ENCODE measurements around the gene NAV2. TPM values are rescaled to one million over a fixed set of nuclear protein-coding genes. Genes with fewer than 3 reads are reported as not detected.

NAV2 gene
- total RNA-seq, 1 experiment from 2014 or later: 139 TPM

DNA sequence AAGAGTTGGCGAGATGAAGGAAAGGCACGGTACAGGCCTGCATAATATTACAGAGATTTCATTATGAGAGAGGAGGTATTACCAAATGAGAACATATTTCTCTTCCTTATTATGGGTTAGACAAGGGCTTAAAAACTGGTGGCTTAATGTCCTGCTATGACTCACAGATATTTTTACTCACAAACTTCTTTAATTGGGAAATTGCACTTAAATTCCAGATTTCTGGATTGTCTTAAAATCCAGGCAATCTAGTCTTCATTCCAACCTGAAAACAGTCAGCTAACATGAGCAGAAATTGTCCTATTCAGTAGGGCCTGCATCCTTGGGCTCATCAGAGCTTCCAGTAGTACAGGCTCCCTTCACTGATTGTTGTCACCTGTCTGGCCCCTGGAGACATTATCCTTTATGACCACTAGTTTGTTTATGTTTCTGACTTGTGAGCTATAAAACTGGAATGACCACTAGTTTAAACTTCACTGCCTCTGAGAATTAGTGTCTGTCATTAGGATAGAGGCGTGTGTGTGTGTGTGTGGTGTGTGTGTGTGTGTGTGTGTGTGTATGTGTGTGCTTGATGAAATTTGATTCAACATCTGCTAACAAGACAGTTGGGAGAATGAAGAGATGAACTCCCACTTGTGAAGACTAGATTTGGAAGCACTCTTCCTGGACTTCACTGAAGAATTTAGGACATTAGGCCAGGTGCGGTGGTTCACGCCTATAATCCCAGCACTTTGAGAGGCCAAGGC lies 422.5 kb downstream of the NAV2 start:
- TF ChIP-seq, protein P1, sequence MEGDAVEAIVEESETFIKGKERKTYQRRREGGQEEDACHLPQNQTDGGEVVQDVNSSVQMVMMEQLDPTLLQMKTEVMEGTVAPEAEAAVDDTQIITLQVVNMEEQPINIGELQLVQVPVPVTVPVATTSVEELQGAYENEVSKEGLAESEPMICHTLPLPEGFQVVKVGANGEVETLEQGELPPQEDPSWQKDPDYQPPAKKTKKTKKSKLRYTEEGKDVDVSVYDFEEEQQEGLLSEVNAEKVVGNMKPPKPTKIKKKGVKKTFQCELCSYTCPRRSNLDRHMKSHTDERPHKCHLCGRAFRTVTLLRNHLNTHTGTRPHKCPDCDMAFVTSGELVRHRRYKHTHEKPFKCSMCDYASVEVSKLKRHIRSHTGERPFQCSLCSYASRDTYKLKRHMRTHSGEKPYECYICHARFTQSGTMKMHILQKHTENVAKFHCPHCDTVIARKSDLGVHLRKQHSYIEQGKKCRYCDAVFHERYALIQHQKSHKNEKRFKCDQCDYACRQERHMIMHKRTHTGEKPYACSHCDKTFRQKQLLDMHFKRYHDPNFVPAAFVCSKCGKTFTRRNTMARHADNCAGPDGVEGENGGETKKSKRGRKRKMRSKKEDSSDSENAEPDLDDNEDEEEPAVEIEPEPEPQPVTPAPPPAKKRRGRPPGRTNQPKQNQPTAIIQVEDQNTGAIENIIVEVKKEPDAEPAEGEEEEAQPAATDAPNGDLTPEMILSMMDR (IDR thresholded peaks at IDR 0.05; ENCODE audit: unreplicated experiment): no peak
- POLR2A ChIA-PET: interaction anchor here (0.8 kb wide), 1 partner anchor 23 kb away, joined by 3 read pairs; no protein-coding TSS in a partner anchor

DNA sequence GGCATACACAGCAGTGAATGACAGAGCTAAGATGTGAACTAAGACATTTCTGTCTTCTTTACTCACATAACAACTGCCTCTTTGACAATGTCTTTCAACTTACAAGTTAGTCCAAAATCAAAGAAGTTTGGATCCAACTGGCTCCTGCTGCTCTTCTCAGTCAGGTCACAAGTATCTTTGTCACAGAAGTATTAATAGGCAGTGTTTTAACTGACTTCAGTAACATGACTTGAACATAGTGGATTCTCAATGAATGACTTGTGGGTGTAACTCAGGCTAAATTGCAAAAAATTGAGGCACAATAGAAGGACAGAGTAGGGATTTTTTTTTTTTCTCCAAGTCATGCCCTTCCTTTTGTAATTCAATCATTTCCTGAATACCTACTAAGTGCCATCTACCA lies 425.0 kb downstream of the NAV2 start:
- POLR2A ChIA-PET: interaction anchor here (0.6 kb wide), 1 partner anchor 225 kb away, joined by 3 read pairs; no protein-coding TSS in a partner anchor
- TF ChIP-seq, protein P1 (IDR thresholded peaks at IDR 0.05; ENCODE audit: unreplicated experiment): no peak
- Mint-ChIP-seq H3K27me3 (ENCODE audit: insufficient read depth, unreplicated experiment) (no peaks in the 10 kb centered on the region), H3K9me3 (ENCODE audit: unreplicated experiment) (no peaks in the 10 kb centered on the region), H3K4me1 (ENCODE audit: insufficient read depth, unreplicated experiment) (peaks cover 13% of the 10 kb centered on the region), H3K4me3 (ENCODE audit: unreplicated experiment) (no peak overlapping the region), H3K36me3 (ENCODE audit: insufficient read depth, unreplicated experiment) (no peaks in the 10 kb centered on the region), H3K27ac (ENCODE audit: low read depth, unreplicated experiment) (no peak overlapping the region)
- BruUV-seq (replicated peaks): no TSS peak
- no peak for DNase-seq (ENCODE audit: unreplicated experiment)
- CTCF ChIA-PET: interaction anchor here (0.6 to 13.1 kb wide), 9 partner anchors 10 to 1066 kb away, joined by 3 to 179 read pairs (median 4); no protein-coding TSS in a partner anchor
- intact Hi-C loops (cut with micrococcal nuclease): no loop called here

More for the DNA sequence above, 422.5 kb downstream of the NAV2 start:
- no peak overlapping the region for H3K4me3 Mint-ChIP-seq (ENCODE audit: unreplicated experiment)
- intact Hi-C loops (cut with micrococcal nuclease): no loop called here
- CTCF ChIA-PET: interaction anchor here (0.6 to 13.1 kb wide), 10 partner anchors 7 to 1347 kb away, joined by 3 to 179 read pairs (median 4); no protein-coding TSS in a partner anchor
- H3K4me1 Mint-ChIP-seq (ENCODE audit: insufficient read depth, unreplicated experiment): peaks cover 17% of the 10 kb centered on the region
- H3K36me3 Mint-ChIP-seq (ENCODE audit: insufficient read depth, unreplicated experiment): no peaks in the 10 kb centered on the region
- BruUV-seq (replicated peaks): no TSS peak
- no peaks in the 10 kb centered on the region for H3K9me3 Mint-ChIP-seq (ENCODE audit: unreplicated experiment)
- H3K27ac Mint-ChIP-seq (ENCODE audit: low read depth, unreplicated experiment): no peak overlapping the region
- no peaks in the 10 kb centered on the region for H3K27me3 Mint-ChIP-seq (ENCODE audit: insufficient read depth, unreplicated experiment)
- DNase-seq (ENCODE audit: unreplicated experiment): no peak

- Mint-ChIP-seq H3K4me3 (ENCODE audit: unreplicated experiment) (no peak overlapping the region), H3K27me3 (ENCODE audit: insufficient read depth, unreplicated experiment) (no peaks in the 10 kb centered on the region), H3K36me3 (ENCODE audit: insufficient read depth, unreplicated experiment) (no peaks in the 10 kb centered on the region), H3K4me1 (ENCODE audit: insufficient read depth, unreplicated experiment) (peaks cover 8% of the 10 kb centered on the region), H3K27ac (ENCODE audit: low read depth, unreplicated experiment) (no peak overlapping the region), H3K9me3 (ENCODE audit: unreplicated experiment) (no peaks in the 10 kb centered on the region)
- no TSS peak for BruUV-seq (replicated peaks)
- POLR2A ChIA-PET: no interaction called here
- no peak for DNase-seq (ENCODE audit: unreplicated experiment)
- TF ChIP-seq, protein P1 (IDR thresholded peaks at IDR 0.05; ENCODE audit: unreplicated experiment): no peak
- CTCF ChIA-PET: interaction anchor here (0.8 to 13.1 kb wide), 3 partner anchors 11 to 235 kb away, joined by 4 to 179 read pairs (median 4); no protein-coding TSS in a partner anchor
- intact Hi-C loops (cut with micrococcal nuclease): no loop called here
Observed at GRCh38 chr11:20138707-20139106, 426.1 kb downstream of the NAV2 start.

DNA sequence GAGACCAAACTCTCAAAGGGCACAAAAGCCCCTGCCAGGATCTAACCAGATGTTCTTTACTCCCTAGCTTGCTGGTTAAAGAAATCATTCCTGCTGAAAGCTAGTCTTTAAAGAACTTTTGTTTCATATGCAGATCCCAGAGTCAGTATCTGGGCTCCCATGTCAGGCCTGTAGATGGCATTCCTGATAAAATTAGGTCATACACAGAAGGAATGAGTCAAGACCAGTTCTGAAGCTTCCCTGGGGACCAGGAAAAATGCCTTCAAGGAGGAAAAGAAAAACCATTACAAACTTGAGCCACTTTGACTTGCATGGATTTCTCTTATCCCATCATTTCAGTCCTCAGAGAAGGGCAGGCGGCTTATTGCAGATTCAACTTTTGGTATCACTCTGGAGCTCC lies 441.7 kb downstream of the NAV2 start:
- TF ChIP-seq, protein P1 (IDR thresholded peaks at IDR 0.05; ENCODE audit: unreplicated experiment): no peak
- Mint-ChIP-seq H3K9me3 (ENCODE audit: unreplicated experiment) (no peaks in the 10 kb centered on the region), H3K27me3 (ENCODE audit: insufficient read depth, unreplicated experiment) (peaks cover 55% of the 10 kb centered on the region), H3K4me1 (ENCODE audit: insufficient read depth, unreplicated experiment) (peaks cover 4% of the 10 kb centered on the region), H3K36me3 (ENCODE audit: insufficient read depth, unreplicated experiment) (peaks cover 7% of the 10 kb centered on the region), H3K27ac (ENCODE audit: low read depth, unreplicated experiment) (no peak overlapping the region), H3K4me3 (ENCODE audit: unreplicated experiment) (no peak overlapping the region)
- POLR2A ChIA-PET: no interaction called here
- intact Hi-C loops (cut with micrococcal nuclease): no loop called here
- DNase-seq (ENCODE audit: unreplicated experiment): peak; percentile 8
- CTCF ChIA-PET: interaction anchor here (0.6 to 1.3 kb wide), 9 partner anchors 13 to 512 kb away, joined by 3 to 7 read pairs (median 5); no protein-coding TSS in a partner anchor
- BruUV-seq (replicated peaks): no TSS peak
